GM12801 (cell line): ENCODE data around the gene GLP2R.

Source experiments
- CTCF ChIP-seq: IDR thresholded peaks from one replicate; pipeline ENCODE4 v1.5.1; 2011; ENCODE audit warnings: control low read depth; ENCODE audit not compliant: insufficient read length; ENCODE audit errors: extremely low read depth

GLP2R gene

GRCh38 chr17:9805769-9806168 is 20.0 kb upstream of the GLP2R start:
- no peak for TF ChIP-seq CTCF

GRCh38 chr17:9806699-9807098 is 19.0 kb upstream of the GLP2R start:
- TF ChIP-seq CTCF = no peak

GRCh38 chr17:9809409-9809808 is 16.3 kb upstream of the GLP2R start:
- no peak for TF ChIP-seq CTCF

- TF ChIP-seq CTCF = no peak
Measured at GRCh38 chr17:9810100-9810949, 15.4 kb upstream of the GLP2R start.

- no peak for TF ChIP-seq CTCF
Measured at GRCh38 chr17:9811086-9811485, 14.6 kb upstream of the GLP2R start.

- TF ChIP-seq CTCF = no peak
Measured at GRCh38 chr17:9811537-9811936, 14.2 kb upstream of the GLP2R start.

- TF ChIP-seq CTCF = no peak
Measured at GRCh38 chr17:9813166-9813565, 12.6 kb upstream of the GLP2R start.
